ENCODE data around the gene GPR78.

Gene GPR78

DNA sequence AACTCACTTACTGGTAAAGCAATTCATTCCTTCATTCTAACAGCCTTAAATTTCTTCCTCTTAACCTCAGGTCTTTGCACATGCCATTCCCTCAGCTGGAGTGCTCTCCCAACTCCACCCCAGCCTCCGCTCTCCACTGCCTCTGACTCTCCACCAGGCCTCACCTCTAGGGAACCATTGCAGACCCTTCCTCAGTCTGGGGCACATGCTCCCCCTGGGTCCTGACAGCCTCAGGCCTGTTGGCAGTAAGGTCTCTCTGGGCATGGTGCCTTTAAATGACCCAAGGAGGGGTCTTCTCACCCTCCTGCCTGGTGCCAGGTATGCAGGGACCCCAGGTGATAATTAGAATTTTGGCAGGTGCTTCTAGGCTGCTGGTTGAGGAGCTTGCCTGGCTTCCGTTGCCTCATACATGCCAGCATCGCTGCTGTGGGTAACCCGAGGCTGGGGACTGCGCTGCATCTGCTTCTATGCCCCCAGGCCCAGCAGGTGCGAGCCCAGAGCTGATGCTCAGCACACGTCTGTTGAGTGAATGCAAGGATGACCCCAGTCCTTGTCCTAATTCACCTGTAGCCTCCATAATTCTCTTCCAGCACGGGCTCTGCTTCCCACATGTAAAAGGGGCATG is 27.5 kb upstream of the GPR78 start:
- H3K4me3 ChIP-seq (ENCODE audit: low read length) = no peak overlapping the region
- no peak for TF ChIP-seq ZNF274 (IDR thresholded peaks at IDR 0.05; ENCODE audit: low read depth, low read length)

DNA sequence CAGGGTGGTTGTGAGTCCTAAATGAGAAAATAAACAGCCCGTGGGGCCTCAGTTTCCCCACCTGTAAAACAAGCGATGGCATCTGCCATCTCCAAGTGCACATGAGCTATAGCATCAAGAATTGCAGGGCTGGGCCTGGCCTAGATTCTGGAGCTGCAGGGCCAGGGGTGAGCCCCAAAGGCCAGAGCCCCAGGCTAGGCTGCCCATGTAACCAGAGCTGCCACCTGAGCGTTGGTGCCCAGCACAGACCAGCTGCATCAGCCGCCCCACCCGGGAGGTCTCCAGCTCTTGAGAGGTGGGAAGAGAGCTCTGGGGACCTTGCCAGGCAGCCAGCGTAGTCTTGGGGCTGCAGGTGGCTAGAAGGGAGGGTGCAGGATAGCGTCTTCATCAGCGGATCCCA is 27.0 kb upstream of the GPR78 start:
- TF ChIP-seq ZNF274 (IDR thresholded peaks at IDR 0.05; ENCODE audit: low read depth, low read length) = no peak
- no peak overlapping the region for H3K4me3 ChIP-seq (ENCODE audit: low read length)

DNA sequence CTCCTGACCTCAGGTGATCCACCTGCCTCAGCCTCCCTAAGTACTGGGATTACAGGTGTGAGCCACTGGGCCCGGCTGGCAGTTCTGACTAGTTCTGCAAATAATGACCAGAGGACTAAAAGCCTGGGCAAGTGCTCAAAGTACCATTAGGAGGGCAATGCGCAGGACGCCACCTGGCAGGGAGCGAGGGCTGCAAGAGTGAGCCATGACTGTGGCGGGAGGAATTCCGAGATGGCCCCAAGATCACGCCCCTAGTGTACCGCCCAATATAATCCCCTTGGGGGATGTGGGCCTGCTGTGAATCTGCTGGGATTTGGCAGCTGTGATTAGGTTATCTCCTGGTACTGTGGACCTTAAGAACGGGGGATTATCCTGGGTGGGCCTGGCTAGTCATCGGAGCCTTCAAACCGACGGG is 26.2 kb upstream of the GPR78 start:
- no peak overlapping the region for H3K4me3 ChIP-seq (ENCODE audit: low read length)
- TF ChIP-seq ZNF274 (IDR thresholded peaks at IDR 0.05; ENCODE audit: low read depth, low read length) = no peak

DNA sequence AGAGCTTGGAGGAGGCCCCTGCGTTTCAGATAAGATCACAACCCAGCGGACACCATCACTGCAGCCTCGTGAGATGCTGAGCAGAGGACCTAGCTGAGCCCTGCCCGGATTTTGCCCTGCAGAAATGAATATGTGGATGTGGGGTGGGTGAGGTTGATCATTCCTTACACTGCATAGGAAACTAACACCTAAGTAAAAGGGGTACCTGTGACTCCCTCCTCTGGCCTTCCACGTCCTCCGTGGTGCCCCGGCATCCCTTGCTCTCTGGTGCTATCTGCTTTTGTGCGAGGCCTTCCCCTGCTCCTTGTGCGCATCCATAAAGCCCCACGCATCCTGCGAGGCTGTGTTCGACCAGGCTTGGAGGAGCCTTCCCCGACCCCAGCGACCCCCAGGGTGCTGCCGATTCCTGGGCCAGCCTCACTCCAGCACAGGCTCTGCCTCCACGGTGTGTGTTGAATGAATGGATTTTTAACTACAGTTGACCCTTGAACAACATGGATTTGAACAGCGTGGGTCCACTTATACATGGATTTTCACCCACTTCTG is 25.6 kb upstream of the GPR78 start:
- TF ChIP-seq ZNF274 (IDR thresholded peaks at IDR 0.05; ENCODE audit: low read depth, low read length) = no peak
- H3K4me3 ChIP-seq (ENCODE audit: low read length) = no peak overlapping the region

DNA sequence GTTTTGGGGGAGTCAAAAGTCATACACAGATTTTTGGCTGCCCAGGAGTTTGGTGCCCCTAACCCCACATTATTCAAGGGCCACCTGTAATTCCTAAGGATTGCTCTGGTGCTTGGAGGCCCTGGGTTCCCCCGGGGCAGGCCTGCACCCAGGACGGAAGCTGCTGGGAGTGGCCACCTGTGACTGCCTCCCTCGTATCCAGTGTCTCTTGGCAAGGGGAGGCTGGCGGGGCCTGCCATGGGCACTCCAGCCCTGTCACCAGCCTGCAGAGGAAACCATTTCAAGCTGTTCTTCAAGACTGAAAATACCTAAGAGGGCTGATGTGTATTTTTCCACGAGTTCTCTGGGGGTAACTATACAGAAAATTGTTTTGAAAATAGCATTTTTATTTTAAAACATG is 24.5 kb upstream of the GPR78 start:
- no peak for TF ChIP-seq ZNF274 (IDR thresholded peaks at IDR 0.05; ENCODE audit: low read depth, low read length)
- no peak overlapping the region for H3K4me3 ChIP-seq (ENCODE audit: low read length)

DNA sequence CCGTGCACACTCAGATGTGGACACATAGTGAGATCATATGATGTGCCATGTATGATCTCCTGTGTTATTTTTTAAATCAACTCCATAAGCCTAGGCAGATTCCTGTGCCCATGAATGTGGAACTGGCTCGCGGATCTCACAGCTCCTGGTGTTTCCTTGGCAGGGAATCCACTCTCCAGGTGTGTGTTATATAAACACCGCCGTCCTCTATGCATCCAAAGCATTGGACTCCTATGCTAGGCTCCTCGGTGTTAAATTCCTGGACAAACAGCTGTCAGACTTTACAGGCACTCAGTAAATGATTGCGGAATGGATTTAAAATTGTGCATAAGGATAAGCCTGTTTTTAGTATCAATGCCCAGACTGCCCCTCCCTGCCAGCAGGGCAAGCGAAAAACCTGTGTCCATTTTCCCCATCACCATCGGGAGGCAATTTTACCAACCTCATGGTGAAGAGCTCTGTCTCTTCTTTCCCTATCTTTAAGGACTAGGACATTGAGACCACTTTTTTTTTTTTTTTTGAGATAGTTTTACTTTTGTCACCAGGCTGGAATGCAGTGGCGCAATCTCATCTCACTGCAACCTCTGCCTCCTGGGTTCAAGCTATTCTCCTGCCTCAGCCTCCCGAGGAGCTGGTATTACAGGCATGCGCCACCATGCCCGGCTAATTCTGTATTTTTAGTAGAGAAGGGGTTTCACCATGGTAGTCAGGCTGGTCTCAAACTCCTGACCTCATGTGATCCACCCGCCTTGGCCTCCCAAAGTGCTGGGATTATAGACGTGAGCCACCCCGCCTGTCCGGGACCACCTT is 23.6 kb upstream of the GPR78 start:
- TF ChIP-seq ZNF274 (IDR thresholded peaks at IDR 0.05; ENCODE audit: low read depth, low read length) = no peak

DNA sequence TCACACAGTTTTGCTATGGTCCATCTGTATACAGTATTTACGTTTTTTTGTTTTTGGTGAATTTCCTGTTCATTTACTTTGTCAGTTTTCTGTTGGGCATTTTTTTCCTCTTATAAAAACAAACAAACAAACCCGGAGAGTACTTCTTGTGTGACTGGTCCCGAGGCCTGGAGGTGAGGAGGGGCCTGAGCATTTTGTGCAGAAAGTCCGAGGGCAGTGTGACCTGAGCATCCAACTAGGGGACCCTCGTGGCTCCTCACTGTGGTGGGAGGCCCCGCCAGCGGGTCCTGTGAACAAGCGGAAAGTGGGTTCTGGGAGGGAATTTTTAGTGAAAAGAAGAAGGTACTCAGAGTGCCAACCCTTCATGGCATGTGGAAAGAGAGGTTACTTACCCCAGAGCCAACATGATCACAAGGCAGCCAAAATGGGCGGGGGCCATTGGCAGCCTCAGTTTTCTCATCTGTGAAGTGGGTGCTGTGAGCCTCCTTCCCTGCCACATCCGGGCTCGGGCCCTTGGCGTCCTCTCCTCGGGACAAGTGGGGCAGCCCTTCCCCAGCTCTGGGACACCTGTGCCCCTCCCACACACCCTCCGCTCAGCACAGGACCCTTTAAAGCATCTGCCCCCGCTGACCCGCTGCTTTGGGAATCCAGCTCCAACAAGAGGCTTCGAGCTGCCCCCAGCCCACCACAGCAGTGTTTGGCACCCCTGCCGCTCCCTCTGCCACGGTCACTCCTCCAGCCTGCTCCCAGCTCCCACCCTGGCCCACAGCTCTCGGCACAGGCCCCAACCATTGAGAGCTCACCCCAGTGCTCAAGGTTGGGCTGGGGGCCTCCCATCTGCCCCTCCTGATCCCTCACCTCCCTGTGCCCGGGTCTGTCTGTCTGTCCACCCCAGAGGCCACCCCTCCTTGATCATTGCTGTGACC is 22.8 kb upstream of the GPR78 start:
- no peak for TF ChIP-seq ZNF274 (IDR thresholded peaks at IDR 0.05; ENCODE audit: low read depth, low read length)
- H3K4me3 ChIP-seq (ENCODE audit: low read length) = no peak overlapping the region

More for the DNA sequence above, 23.6 kb upstream of the GPR78 start:
- no peak overlapping the region for H3K4me3 ChIP-seq (ENCODE audit: low read length)

DNA sequence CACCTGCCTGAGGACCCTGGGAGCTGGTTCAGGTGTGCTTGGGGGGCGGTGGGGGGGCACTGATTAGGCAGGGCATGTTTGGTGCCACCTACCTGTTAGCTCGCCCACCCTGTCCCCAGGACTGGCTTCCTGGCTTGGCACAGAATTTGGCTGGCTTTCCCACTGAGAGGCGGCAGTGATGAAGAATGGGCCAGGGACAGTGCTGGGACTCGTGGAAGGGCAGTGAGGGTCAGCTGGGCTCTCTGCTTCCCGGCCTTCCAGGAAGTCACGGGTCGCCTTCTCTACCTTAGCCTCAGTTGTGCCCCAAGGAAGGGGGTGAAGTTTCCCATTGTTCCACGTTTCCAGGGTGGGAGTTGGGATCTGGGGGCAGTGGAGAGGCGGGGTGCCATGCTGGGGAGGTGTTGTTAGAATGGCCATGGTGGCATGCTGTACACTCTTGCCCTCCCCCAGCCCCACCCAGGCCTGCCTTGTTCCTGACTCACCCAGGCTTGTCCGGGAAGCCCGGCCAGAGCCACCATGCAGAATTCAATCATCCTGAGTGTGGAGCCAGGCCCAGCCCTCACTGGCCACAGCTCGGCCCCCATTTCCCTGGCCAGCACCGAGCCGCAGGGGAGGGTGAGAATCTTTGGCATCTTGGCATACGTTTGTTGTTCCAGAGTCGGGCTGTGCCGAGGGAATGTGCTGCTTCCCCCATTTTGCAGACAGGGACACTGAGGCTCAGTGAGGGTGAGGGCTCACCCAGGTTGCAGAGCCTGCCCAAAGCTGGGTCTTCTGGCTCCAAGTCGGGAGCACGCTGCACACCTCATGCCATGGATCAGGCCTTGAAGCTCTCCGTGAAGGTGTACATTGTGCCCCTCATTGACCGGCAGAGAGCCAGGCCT is 21.9 kb upstream of the GPR78 start:
- no peak for TF ChIP-seq ZNF274 (IDR thresholded peaks at IDR 0.05; ENCODE audit: low read depth, low read length)
- no peak overlapping the region for H3K4me3 ChIP-seq (ENCODE audit: low read length)

DNA sequence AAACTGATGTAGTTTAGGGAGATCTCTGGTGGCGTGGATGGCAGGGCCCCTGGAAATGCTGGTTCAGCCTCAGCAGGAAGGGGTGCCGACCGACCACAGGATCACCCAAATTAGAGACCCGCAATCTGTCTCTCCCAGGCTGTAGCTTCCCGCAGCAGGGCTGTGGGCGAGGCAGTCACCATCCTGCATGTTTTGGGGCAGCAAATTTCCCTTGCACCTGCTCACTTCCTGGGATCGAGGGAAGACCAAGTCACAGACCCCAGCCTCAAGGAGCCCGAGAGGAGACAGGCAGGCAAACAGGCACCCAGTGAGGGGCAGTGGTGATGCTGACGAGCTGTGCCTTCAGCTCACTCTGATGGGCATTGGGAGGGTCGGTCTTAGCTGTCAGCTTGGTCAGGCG is 21.2 kb upstream of the GPR78 start:
- H3K4me3 ChIP-seq (ENCODE audit: low read length) = no peak overlapping the region
- no peak for TF ChIP-seq ZNF274 (IDR thresholded peaks at IDR 0.05; ENCODE audit: low read depth, low read length)

DNA sequence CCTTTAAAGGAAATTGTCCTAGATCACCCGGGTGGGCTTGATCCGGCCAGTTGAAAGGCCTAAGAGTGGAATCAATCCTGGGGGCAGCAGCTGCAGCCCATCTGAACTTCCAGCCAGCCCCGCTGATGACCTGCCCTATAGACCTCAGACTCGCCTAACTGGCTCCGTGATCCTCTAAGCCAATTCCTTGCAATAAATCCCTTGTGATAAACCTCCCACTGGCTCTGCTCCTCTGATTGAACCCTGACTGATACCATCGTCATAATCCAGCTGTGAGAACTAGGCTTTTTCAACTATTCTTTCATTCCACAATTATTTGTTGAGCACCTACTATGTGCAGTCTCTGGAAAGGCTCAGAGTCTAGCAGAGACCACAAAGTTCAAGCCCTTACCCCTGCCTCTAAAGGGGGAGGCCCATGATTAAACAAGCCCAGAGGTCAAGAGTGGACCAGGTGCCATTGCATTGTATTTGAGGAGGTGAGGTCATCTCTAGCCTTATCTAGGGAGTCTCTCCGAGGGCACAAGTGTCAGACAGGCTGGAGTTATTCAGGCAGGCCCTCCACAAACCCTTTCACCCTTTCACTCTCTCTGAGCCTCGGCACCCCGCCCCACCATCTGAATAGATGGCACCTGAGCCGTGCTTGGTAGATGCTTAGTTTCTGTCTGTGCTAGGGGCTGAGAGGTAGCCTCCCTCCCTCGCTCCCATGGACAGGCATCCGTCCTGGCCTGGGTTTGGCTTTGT is 20.5 kb upstream of the GPR78 start:
- no peak overlapping the region for H3K4me3 ChIP-seq (ENCODE audit: low read length)
- TF ChIP-seq ZNF274 (IDR thresholded peaks at IDR 0.05; ENCODE audit: low read depth, low read length) = no peak

DNA sequence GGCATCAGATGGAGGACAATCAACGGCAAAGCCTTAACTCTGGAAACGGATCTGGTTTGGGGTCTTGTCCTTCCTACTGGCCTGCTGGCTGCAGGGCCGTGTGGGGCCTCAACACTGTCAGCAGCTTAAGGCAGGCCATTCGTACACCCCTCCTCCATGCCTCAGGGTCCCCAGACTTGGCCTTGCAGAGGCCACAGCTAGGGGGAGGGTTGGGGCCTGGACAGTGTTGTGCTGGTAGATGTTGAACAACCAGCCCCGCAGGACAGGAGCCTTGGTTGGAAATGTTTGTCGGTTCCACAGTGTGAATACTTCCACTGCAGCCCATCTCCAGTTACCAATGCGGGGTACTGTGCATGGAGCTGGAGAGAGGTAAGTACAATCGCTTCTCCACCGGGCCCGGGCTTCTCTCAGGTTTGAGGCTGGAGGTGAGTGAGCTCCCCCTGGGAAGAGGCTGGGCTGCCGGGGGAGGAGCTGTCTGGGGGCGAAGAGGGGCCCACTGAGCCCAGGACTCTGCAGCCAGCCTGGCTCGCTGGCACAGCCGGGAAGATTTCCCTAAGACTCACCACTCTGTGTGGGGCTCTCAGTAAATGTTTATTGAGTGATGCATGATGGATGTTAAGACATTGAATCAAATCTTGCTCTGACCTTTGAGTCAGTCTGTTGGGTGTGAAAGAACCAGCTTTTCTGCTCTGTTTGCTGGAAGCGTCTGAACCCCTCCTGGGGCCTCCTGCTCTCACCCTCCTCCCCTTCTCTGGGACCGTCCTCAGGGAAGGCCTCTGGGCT is 19.7 kb upstream of the GPR78 start:
- TF ChIP-seq ZNF274 (IDR thresholded peaks at IDR 0.05; ENCODE audit: low read depth, low read length) = no peak
- H3K4me3 ChIP-seq (ENCODE audit: low read length) = no peak overlapping the region

DNA sequence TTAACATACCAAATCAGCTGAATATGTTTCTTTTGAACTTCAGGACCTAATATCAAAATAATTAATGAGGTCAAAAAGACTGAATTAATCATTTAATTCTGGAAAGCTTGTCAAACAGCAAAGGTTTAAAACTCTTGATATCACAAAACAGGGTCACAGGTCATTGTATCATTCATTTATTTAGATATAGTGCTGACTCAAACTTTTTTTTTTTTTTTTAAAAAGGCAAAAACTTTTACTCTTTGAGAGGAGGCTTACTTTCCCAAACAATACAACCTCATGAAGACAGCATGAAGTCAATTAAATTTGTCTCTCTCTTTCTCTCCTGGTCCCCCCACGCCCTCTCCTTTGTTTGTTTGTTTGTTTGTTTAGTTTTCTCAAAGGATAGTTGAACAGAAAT is 15.6 kb upstream of the GPR78 start:
- no peak for TF ChIP-seq ZNF274 (IDR thresholded peaks at IDR 0.05; ENCODE audit: low read depth, low read length)
- H3K4me3 ChIP-seq (ENCODE audit: low read length) = no peak overlapping the region
